Activated naive CD4-positive, alpha-beta T cell treated with anti-CD3 and anti-CD28 coated beads for 36 hours (primary cell): ENCODE results near the gene MYT1. TPM values are rescaled to one million over a fixed set of nuclear protein-coding genes. Genes with fewer than 3 reads are reported as not detected.

ENCODE experiments used
- CTCF ChIA-PET: fragments of 350-600 bp; sonication (Branson Sonifier 250); formaldehyde crosslinking; loops from one replicate; lab custom pipeline; 2021; ENCODE audit warnings: antibody characterized with exemption; lab: Charles Lee
- DNase-seq: peaks from one replicate; pipeline ENCODE4 v3.0.0-alpha.2; 2020
- H3K27ac Mint-ChIP-seq: one replicate; pipeline ENCODE4 v1.8.0; 2021; ENCODE audit warnings: mild to moderate bottlenecking, mixed read lengths
- H3K27me3 Mint-ChIP-seq: one replicate; pipeline ENCODE4 v1.8.0; 2021; ENCODE audit warnings: low read depth, mixed read lengths
- H3K36me3 Mint-ChIP-seq: one replicate; pipeline ENCODE4 v1.8.0; 2021; ENCODE audit warnings: low read depth, mixed read lengths
- H3K4me1 Mint-ChIP-seq: one replicate; pipeline ENCODE4 v1.8.0; 2021; ENCODE audit warnings: low read depth, mixed read lengths
- H3K4me3 Mint-ChIP-seq: one replicate; pipeline ENCODE4 v1.8.0; 2021; ENCODE audit warnings: mild to moderate bottlenecking, moderate library complexity, mixed read lengths
- H3K9me3 Mint-ChIP-seq: one replicate; pipeline ENCODE4 v1.8.0; 2021; ENCODE audit warnings: mixed read lengths
- intact Hi-C: fragments of 100-400 bp; cut with micrococcal nuclease; formaldehyde crosslinking; loops from one replicate; pipeline ENCODE4 v1.15.1; 2023
- total RNA-seq, 2 experiments: library from RNA; stranded (reverse); gene quantifications; one replicate each; pipeline ENCODE4 v1.2.3, GENCODE V29; 2021

Gene MYT1
- total RNA-seq, 2 experiments from 2014 or later = 0.05 TPM

DNA sequence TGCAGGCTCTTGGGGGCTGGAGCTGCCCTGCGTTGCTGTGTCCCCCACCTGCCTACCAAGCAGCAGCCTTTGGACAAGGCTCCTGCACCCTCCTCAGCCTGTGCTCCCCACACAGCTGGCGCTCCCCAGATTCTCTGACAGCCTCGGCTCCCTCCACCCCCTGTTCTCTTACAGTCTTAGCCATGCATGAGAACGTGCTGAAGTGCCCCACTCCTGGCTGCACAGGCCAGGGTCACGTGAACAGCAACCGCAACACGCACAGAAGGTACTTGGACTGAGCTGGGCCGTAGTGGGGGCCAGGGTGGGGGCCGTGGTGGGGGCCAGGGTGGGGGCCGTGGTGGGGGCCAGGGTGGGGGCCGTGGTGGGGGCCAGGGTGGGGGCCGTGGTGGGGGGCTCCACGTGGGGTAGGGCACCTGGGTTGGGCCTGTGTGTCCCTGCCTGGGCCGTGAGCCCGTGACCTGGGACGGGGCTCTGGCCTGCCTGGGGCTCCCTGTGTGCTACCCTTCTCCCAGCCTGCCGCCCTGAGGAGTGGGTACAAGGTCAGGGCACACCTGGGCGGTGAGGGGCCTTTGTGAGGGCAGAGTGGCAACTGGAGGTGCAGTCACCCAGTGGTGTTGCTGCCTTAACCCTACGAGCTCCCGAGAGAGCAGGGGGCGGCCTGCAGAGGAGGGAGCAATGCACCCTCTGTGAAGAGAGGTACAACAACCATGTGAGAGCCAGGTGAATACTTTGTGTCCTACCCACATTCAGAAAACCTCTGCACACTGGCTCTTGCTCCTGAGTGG is 47.8 kb downstream of the MYT1 start:
- Mint-ChIP-seq H3K36me3 (no peaks in the 10 kb centered on the region), H3K4me3 (no peak overlapping the region), H3K27me3 (peaks cover 4% of the 10 kb centered on the region), H3K9me3 (no peaks in the 10 kb centered on the region), H3K27ac (no peak overlapping the region), H3K4me1 (peaks cover 8% of the 10 kb centered on the region)
- no peak for DNase-seq
- intact Hi-C loops = no loop called here
- CTCF ChIA-PET = interaction anchor here (0.7 kb wide), 1 partner anchor 122 kb away, joined by 3 read pairs; no protein-coding TSS in a partner anchor

DNA sequence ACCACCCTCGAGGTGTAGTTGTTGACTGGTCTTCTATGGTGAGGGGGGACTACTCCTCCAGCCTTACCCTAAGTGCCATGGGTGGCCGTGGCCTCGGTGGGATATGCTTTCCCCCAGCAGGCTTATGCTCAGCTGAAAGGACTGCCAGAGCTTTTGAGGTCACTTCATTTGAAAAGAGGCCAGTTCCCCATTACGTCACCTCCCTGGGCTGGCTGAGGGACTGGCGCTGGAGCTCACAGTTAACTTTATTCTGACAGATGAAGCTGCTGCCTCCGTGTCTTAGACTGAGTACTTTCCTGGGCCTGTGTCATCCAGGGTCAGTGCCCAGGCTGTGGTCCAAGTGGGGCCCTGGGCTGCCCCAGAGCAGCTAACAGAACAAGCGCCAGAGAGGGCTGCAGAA is 48.5 kb downstream of the MYT1 start:
- no peaks in the 10 kb centered on the region for H3K9me3 Mint-ChIP-seq

DNA sequence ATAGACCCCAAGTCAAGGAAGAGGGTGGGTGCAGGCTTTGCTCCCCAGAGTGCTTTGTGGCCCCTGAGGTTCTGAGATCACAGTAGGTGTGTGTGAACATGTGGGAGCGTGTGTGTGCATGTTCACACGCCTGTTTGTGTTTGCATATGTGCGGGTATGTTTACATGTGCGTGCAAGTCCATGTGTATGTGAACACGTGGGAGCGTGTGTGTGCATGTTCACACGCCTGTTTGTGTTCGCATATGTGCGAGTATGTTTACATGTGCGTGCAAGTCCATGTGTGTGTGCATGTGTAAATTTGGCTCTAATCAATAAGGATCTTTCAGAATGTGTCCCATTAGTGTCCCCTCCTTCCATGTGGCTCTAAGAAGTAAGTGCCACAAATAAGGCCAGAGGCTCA is 49.9 kb downstream of the MYT1 start:
- intact Hi-C loops = no loop called here
- peaks cover 4% of the 10 kb centered on the region for H3K27me3 Mint-ChIP-seq
- H3K4me1 Mint-ChIP-seq = peaks cover 8% of the 10 kb centered on the region

More for the DNA sequence above, 48.5 kb downstream of the MYT1 start:
- Mint-ChIP-seq H3K36me3 (no peaks in the 10 kb centered on the region), H3K27ac (no peak overlapping the region), H3K4me3 (no peak overlapping the region), H3K27me3 (peaks cover 4% of the 10 kb centered on the region), H3K4me1 (peaks cover 8% of the 10 kb centered on the region)
- intact Hi-C loops = no loop called here
- DNase-seq = no peak
- CTCF ChIA-PET = no interaction called here

DNA sequence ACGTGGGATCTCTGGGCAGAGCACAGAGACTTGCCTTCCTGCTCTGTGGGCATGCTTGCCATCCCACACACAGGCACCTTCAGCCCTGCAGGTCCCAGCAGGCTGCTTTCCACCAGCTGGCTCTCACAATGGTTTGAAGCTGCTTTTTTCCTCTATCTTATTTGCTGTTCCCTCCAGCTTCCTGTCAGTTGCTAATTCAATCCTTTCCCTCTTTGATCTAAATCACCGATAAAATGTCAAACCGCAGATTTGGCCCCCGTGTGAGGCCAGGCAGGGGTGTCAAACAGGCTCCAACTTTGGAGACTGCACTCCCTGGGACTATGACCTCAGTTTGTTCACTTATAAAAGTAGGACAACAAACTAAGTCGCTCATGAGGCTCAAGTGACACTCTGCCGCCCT is 50.7 kb downstream of the MYT1 start:
- Mint-ChIP-seq H3K9me3 (no peaks in the 10 kb centered on the region), H3K36me3 (no peaks in the 10 kb centered on the region), H3K27ac (no peak overlapping the region), H3K4me1 (peaks cover 8% of the 10 kb centered on the region), H3K4me3 (no peak overlapping the region), H3K27me3 (no peaks in the 10 kb centered on the region)
- CTCF ChIA-PET = no interaction called here
- DNase-seq = peak; percentile 13
- intact Hi-C loops = no loop called here

More for the DNA sequence above, 49.9 kb downstream of the MYT1 start:
- no peak overlapping the region for H3K27ac Mint-ChIP-seq
- no peak overlapping the region for H3K4me3 Mint-ChIP-seq
- DNase-seq = no peak
- H3K9me3 Mint-ChIP-seq = no peaks in the 10 kb centered on the region
- H3K36me3 Mint-ChIP-seq = no peaks in the 10 kb centered on the region
- CTCF ChIA-PET = no interaction called here

DNA sequence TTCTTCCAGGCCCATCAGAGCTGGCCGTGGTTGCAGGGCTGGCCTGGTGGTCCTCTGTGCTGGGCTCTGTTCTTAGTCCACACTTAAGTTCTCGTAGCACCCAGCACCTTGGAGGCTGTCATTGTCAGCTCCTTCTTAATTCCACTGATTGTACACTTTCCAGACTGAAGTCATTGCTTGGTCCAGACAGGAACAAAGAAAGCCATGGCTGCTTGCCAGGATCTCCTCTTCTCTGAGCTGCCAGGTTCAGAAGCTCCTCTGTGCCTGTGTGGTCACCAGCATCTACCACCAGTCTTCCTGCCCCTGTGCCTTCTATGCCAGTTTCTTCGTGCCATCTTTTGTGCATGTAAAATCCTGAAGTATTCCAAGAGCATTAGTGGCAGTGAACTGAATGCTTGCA is 51.8 kb downstream of the MYT1 start:
- Mint-ChIP-seq H3K4me1 (peaks cover 8% of the 10 kb centered on the region), H3K27ac (no peak overlapping the region), H3K9me3 (no peaks in the 10 kb centered on the region), H3K4me3 (no peak overlapping the region), H3K27me3 (no peaks in the 10 kb centered on the region), H3K36me3 (no peaks in the 10 kb centered on the region)
- no peak for DNase-seq
- CTCF ChIA-PET = no interaction called here
- intact Hi-C loops = no loop called here

DNA sequence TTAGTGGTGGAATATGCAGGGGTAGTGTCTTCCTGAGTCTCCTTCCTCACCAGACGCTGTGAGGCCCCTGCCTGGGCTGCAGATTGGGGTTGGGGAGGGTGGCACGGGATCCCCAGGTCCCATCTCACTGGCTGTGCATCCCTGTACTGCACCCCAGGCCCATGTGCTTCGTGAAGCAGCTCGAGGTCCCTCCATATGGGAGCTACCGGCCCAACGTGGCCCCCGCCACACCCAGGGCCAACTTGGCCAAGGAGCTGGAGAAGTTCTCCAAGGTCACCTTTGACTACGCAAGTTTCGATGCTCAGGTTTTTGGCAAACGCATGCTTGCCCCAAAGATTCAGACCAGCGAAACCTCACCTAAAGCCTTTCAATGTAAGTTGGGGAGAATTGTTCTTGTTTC is 52.7 kb downstream of the MYT1 start:
- Mint-ChIP-seq H3K27ac (no peak overlapping the region), H3K36me3 (no peaks in the 10 kb centered on the region), H3K4me3 (no peak overlapping the region), H3K4me1 (peaks cover 8% of the 10 kb centered on the region), H3K27me3 (no peaks in the 10 kb centered on the region), H3K9me3 (no peaks in the 10 kb centered on the region)
- intact Hi-C loops = no loop called here
- CTCF ChIA-PET = no interaction called here
- DNase-seq = no peak

DNA sequence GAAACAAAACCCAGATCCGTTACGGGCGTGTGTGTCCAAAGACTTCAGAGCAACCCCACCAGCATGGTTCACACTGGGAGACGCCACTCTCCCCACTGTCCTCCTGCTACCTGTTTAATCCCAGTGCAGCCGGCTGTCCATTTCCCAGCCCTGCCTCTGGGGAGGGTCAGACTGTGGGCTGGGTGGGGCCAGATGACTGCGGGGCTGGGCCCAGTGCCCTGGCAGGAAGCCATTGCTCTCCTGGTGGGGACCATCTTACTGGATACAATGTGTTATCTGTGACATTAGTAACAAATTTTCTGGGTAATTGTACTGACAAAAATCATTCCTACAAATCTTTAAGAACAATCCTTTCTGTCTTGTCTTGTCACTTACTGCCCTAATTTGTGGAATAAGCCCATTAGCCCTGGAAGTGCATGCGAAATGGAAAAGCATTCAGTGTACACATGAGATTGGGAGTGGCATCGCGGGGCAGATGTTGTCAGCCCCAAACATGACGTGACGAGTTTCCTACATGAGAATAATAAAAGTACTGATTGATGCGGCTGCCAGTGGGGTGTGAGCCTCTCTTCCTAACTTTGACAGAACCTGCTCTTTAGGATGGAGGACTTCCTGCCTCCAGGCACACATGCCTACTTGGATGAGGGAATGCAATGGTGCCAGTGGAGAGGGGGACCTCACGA is 53.4 kb downstream of the MYT1 start:
- no peak for DNase-seq
- Mint-ChIP-seq H3K4me3 (no peak overlapping the region), H3K9me3 (no peaks in the 10 kb centered on the region), H3K4me1 (peaks cover 8% of the 10 kb centered on the region), H3K27ac (no peak overlapping the region), H3K27me3 (no peaks in the 10 kb centered on the region), H3K36me3 (no peaks in the 10 kb centered on the region)
- intact Hi-C loops = no loop called here
- CTCF ChIA-PET = no interaction called here

DNA sequence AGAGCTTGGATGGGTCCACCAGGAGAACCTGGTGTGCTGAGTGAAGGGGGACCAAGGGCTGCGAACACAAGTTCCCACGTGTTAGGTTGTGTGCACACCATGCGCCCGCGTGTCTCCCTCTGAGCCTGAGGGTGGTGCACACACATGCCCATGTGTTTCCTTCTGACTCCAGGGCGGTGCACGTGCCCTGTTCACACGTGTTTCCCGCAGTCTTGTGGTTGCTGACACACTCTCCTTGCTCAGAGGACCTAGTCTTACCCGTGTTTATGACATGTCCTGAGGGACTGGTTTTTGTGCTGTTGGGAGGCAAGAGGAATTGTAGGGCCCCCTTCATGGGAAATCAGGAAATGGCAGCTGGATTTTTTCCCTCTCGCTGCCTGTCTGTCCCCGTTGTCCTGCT is 55.0 kb downstream of the MYT1 start:
- no peak overlapping the region for H3K27ac Mint-ChIP-seq
- H3K9me3 Mint-ChIP-seq = no peaks in the 10 kb centered on the region

DNA sequence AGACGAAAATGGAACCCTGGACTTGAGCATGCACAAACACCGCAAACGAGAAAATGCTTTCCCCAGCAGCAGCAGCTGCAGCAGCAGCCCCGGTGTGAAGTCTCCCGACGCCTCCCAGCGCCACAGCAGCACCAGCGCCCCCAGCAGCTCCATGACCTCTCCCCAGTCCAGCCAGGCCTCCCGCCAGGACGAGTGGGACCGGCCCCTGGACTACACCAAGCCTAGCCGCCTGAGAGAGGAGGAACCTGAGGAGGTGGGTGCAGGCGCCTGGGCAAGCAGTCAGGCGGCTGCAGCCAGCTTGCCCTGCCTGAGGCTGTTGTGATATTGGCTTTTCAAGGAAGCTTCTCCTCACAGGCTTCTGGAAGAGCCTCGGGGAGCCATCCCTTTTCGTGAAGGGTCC is 55.5 kb downstream of the MYT1 start:
- no peaks in the 10 kb centered on the region for H3K36me3 Mint-ChIP-seq

More for the DNA sequence above, 55.0 kb downstream of the MYT1 start:
- Mint-ChIP-seq H3K4me1 (peaks cover 8% of the 10 kb centered on the region), H3K4me3 (no peak overlapping the region), H3K27me3 (no peaks in the 10 kb centered on the region), H3K36me3 (no peaks in the 10 kb centered on the region)
- intact Hi-C loops = no loop called here
- no peak for DNase-seq
- CTCF ChIA-PET = no interaction called here

DNA sequence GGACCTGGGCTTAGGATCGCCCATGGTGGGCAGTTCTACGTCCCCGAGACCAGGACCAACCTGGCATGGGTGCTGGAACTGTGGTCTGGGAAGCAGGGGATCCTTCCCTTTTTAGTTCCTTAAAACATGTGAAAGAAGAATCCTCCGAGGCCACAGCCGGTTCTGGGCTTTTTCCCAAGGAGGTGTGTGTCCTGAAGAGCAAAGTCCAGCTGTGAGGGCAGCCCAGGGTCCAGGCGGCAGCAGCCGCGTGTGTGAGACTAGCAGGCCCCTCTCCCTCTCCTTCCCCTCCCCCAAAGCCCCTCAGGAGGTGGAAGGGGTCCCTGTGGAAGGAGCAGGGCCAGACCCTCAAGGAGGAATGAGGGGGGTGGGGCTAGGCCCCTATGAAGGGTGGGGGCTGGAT is 56.2 kb downstream of the MYT1 start:
- no peak overlapping the region for H3K4me3 Mint-ChIP-seq
- DNase-seq = no peak
- CTCF ChIA-PET = no interaction called here
- H3K9me3 Mint-ChIP-seq = no peaks in the 10 kb centered on the region
- intact Hi-C loops = no loop called here
- H3K4me1 Mint-ChIP-seq = no peaks in the 10 kb centered on the region
- no peaks in the 10 kb centered on the region for H3K36me3 Mint-ChIP-seq
- no peak overlapping the region for H3K27ac Mint-ChIP-seq
- no peaks in the 10 kb centered on the region for H3K27me3 Mint-ChIP-seq

More for the DNA sequence above, 55.5 kb downstream of the MYT1 start:
- intact Hi-C loops = no loop called here
- Mint-ChIP-seq H3K27ac (no peak overlapping the region), H3K4me3 (no peak overlapping the region), H3K4me1 (peaks cover 4% of the 10 kb centered on the region), H3K9me3 (no peaks in the 10 kb centered on the region), H3K27me3 (no peaks in the 10 kb centered on the region)
- CTCF ChIA-PET = no interaction called here
- no peak for DNase-seq

DNA sequence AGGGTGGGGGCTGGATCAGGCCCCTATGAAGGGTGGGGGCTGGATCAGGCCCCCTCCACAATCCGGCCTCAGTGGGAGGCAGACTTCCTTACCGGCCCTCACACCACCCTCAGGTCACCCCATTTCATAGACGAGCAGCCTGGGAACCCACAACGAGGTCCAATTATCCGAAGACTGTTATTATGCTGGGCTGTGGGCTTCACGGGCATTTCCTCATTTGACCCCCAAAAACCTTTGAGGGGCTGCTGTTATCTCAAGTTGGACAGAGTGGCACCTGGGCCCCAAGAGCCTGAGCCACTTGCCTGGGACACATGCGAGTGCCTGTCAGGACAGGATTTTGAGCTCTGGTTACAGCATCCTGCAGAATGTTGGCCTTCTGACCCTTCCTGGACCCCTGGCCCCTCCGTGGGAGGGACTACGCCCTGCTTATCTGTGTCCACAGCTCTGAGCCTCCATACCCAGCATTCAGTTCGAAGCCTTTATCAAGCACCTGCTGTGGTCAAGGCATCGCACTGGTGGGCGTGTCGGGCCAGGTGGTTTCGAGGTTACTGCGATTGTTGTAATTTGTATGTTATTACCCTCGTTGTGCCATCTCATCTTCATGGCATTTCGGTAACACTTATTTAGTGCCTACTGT is 56.8 kb downstream of the MYT1 start:
- Mint-ChIP-seq H3K27ac (no peak overlapping the region), H3K9me3 (no peaks in the 10 kb centered on the region), H3K4me1 (no peaks in the 10 kb centered on the region), H3K36me3 (no peaks in the 10 kb centered on the region), H3K27me3 (no peaks in the 10 kb centered on the region), H3K4me3 (no peak overlapping the region)
- CTCF ChIA-PET = no interaction called here
- intact Hi-C loops = no loop called here
- DNase-seq = no peak

DNA sequence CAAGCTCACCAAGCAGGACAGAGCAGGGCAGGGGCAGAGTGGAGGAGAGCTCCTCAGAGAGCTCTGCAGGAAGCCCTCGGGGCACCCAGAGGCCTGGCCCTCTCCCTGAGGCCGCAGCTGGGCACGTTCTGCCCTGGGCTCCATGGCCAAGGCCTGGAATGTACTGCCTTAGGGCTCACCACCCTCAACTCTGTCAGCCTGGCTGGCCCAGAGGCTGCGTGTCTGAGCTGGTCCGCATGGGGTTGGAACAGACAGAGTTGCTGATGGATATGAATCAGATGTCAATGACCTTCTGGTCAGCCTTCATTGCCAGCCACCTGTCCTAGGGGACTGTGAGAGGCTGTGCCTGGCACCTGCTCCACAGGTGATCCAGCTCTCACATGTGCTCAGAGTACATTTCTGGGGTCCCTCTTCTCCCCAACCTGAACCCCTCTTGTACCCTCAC is 58.1 kb downstream of the MYT1 start:
- H3K4me3 Mint-ChIP-seq = no peak overlapping the region
- no peaks in the 10 kb centered on the region for H3K9me3 Mint-ChIP-seq
- CTCF ChIA-PET = no interaction called here
- no peaks in the 10 kb centered on the region for H3K27me3 Mint-ChIP-seq
- no peaks in the 10 kb centered on the region for H3K4me1 Mint-ChIP-seq
- H3K36me3 Mint-ChIP-seq = no peaks in the 10 kb centered on the region
- no peak overlapping the region for H3K27ac Mint-ChIP-seq
- no peak for DNase-seq
- intact Hi-C loops = no loop called here
